SU-DHL-6 (cell line): ENCODE data around the gene HSD17B14.

Source experiments
- CTCF ChIP-seq: fragments of 200-600 bp; sonication (generic); IDR thresholded peaks from one replicate; pipeline ENCODE4 v1.5.1; 2017; ENCODE audit warnings: antibody characterized with exemption, mild to moderate bottlenecking, low read length, moderate library complexity; ENCODE audit not compliant: insufficient read depth, poor library complexity, severe bottlenecking
- EZH2phosphoT487 ChIP-seq: fragments of 200-600 bp; sonication (generic), shearing (Covaris generic); conservative IDR thresholded peaks from 2 replicates; pipeline ENCODE4 v1.6.1; 2018; ENCODE audit warnings: mild to moderate bottlenecking, antibody characterized with exemption, low read length, moderate library complexity, mixed read lengths

- TF ChIP-seq CTCF (no peak), EZH2phosphoT487 (no peak)
Measured at GRCh38 chr19:48802623-48803022, 33.7 kb downstream of the HSD17B14 start.
